Vagina (tissue), 2 donors: ENCODE measurements around the gene MUC22.

Experiments
- POLR2A ChIP-seq, 2 donors: fragments of 450-650 bp; IDR thresholded peaks; one replicate each; pipeline ENCODE4 v1.6.1; 2017; ENCODE audit warnings: antibody characterized with exemption in 2 of 2, mild to moderate bottlenecking in 2 of 2, moderate library complexity in 2 of 2
- TF ChIP-seq, protein P1 (sequence below), 3 experiments: fragments of 450-650 bp in 2 of 3; fragments of 200-600 bp in 1 of 3; sonication (generic) in 1 of 3; IDR thresholded peaks; one replicate each; pipeline ENCODE4 v1.5.1; 2017 to 2019; ENCODE audit warnings: antibody characterized with exemption in 3 of 3, mild to moderate bottlenecking in 2 of 3, moderate library complexity in 2 of 3

DNA sequence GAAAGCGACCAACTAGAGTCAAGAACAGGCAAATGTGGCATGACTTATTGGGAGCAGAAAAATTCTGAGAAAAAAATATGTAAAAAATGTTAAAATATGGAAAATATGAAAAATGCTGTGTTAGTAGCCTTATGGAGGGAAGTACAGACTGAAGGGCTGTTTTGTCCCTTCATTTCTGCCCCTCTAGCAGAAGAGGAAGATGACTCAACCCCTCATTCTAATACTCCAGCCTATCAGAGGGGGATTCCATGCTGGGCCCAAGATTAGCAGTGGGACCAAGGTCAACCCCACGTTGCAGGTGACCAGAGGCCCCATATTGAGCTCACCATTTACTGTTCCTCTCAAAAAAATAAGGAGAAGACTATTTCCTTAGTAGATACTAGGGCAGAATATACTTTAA, 18.4 kb upstream of the MUC22 start:
- TF ChIP-seq, protein P1, sequence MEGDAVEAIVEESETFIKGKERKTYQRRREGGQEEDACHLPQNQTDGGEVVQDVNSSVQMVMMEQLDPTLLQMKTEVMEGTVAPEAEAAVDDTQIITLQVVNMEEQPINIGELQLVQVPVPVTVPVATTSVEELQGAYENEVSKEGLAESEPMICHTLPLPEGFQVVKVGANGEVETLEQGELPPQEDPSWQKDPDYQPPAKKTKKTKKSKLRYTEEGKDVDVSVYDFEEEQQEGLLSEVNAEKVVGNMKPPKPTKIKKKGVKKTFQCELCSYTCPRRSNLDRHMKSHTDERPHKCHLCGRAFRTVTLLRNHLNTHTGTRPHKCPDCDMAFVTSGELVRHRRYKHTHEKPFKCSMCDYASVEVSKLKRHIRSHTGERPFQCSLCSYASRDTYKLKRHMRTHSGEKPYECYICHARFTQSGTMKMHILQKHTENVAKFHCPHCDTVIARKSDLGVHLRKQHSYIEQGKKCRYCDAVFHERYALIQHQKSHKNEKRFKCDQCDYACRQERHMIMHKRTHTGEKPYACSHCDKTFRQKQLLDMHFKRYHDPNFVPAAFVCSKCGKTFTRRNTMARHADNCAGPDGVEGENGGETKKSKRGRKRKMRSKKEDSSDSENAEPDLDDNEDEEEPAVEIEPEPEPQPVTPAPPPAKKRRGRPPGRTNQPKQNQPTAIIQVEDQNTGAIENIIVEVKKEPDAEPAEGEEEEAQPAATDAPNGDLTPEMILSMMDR (IDR thresholded peaks at IDR 0.05): no peak
- no peak for TF ChIP-seq POLR2A (IDR thresholded peaks at IDR 0.05)
